ENCODE measurements around the gene PM20D2.

DNA sequence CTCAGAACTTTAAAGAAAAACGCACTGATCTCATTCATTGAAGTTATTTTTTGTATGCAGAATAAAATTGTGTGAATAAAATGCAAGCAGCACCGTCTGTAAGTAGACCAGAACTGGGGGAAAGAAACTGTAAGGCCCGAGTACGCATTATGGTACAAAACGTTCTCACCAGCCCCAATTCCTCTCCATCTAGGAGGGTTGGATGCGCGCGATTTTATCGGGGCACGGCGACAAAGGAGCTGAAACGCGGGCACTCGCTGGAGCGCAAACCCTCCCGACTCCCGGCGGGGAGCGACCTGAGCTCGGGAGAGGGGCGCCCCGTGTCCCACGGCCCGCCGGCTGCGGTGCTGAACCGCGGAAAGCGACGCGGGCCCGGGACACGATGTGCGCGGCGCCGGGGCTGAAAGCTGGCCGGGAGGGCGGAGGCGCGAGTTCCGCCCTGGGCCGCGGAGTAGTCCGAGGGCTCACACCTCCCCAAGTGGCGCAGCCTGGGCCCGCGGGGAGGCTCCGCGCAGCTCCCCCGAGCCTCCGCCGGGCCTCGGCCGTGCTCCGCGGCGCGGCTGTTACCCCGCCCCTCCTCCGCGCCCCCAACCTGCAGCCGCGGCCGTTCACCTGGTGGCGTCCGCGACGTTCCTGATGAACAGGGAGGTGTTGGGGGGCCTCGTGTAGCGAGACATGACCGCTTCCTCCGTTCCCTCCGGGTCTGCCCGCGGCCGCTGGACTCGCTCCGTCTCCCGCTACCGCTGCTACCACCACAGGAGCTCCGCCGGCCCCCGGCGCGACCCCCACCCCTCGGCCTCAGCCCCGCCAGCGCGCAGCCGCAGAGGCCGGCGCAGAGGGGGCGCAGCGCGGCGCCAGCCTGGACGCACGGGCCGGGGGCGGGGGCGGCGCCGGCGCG, 28.4 kb upstream of the PM20D2 start, which contains the start of gene SRSF12:
- TF ChIP-seq, protein P1, sequence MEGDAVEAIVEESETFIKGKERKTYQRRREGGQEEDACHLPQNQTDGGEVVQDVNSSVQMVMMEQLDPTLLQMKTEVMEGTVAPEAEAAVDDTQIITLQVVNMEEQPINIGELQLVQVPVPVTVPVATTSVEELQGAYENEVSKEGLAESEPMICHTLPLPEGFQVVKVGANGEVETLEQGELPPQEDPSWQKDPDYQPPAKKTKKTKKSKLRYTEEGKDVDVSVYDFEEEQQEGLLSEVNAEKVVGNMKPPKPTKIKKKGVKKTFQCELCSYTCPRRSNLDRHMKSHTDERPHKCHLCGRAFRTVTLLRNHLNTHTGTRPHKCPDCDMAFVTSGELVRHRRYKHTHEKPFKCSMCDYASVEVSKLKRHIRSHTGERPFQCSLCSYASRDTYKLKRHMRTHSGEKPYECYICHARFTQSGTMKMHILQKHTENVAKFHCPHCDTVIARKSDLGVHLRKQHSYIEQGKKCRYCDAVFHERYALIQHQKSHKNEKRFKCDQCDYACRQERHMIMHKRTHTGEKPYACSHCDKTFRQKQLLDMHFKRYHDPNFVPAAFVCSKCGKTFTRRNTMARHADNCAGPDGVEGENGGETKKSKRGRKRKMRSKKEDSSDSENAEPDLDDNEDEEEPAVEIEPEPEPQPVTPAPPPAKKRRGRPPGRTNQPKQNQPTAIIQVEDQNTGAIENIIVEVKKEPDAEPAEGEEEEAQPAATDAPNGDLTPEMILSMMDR (IDR thresholded peaks at IDR 0.05) = no peak
- no peak for TF ChIP-seq POLR2A (IDR thresholded peaks at IDR 0.05)
